HG03469 (cell line): ENCODE results near the gene SLC45A1.

Source experiments
- ATAC-seq: cut with Tn5 transposase; IDR thresholded peaks from one replicate; pipeline ENCODE4 v1.9.1; 2021; ENCODE audit warnings: mild to moderate bottlenecking, moderate library complexity, moderate number of reproducible peaks; ENCODE audit not compliant: unreplicated experiment

The SLC45A1 gene

GRCh38 chr1:8382608-8383505 lies 64.9 kb downstream of the SLC45A1 start:
- ATAC-seq = no peak

GRCh38 chr1:8384088-8384487 lies 66.2 kb downstream of the SLC45A1 start:
- no peak for ATAC-seq

- no peak for ATAC-seq
These were observed 66.7 kb downstream of the SLC45A1 start for GRCh38 chr1:8384577-8384976.

- no peak for ATAC-seq
These were observed 68.3 kb downstream of the SLC45A1 start for GRCh38 chr1:8386247-8386646.

GRCh38 chr1:8388732-8389562 lies 71.0 kb downstream of the SLC45A1 start:
- ATAC-seq = no peak

- no peak for ATAC-seq
These were observed 72.1 kb downstream of the SLC45A1 start for GRCh38 chr1:8389958-8390535.

- no peak for ATAC-seq
These were observed 72.8 kb downstream of the SLC45A1 start for GRCh38 chr1:8390707-8391106.

- ATAC-seq = no peak
These were observed 74.6 kb downstream of the SLC45A1 start for GRCh38 chr1:8392522-8392921.
